Adrenal gland (tissue), 12 donors: ENCODE data around the gene CDH15. TPM values are rescaled to one million over a fixed set of nuclear protein-coding genes. Genes with fewer than 3 reads are reported as not detected.

Experiments
- DNase-seq, 7 donors: peaks; one replicate each; pipeline ENCODE4 v3.0.0-alpha.2; 2019 to 2020
- H3K27ac ChIP-seq, 5 donors: fragments of 200-600 bp; sonication (generic) in 4 of 5; 1 replicate in 3 of 5; 2 replicates in 2 of 5; pipeline versions ENCODE4 v1.5.1 to v1.8.0; 2016 to 2020; ENCODE audit warnings: mild to moderate bottlenecking in 1 of 5
- H3K27me3 ChIP-seq: fragments of 200-600 bp; 2 replicates; pipeline ENCODE4 v1.8.0; 2021
- H3K36me3 ChIP-seq, 2 donors: fragments of 200-600 bp; replicated peaks in 1 of 2; 1 replicate in 1 of 2; 2 replicates in 1 of 2; pipeline versions ENCODE4 v1.5.1 to v1.8.0; 2018 to 2022
- H3K4me1 ChIP-seq, 2 donors: fragments of 200-600 bp; replicated peaks in 1 of 2; 1 replicate in 1 of 2; 2 replicates in 1 of 2; pipeline versions ENCODE4 v1.5.1 to v1.8.0; 2018 to 2021
- H3K4me3 ChIP-seq, 4 donors: fragments of 200-600 bp; sonication (generic) in 3 of 4; one replicate each; pipeline ENCODE4 v1.5.1; 2016 to 2018
- H3K9me3 ChIP-seq, 3 donors: fragments of 200-600 bp; sonication (generic) in 1 of 3; replicated peaks in 1 of 3; 1 replicate in 2 of 3; 2 replicates in 1 of 3; pipeline versions ENCODE4 v1.5.1 to v1.8.0; 2016 to 2021
- CTCF ChIP-seq, 6 experiments: fragments of 450-650 bp in 4 of 6; fragments of 200-600 bp in 2 of 6; sonication (generic) in 1 of 6; IDR thresholded peaks; 1 replicate in 5 of 6; 2 replicates in 1 of 6; pipeline versions ENCODE4 v1.5.1 to v1.8.0; 2016 to 2021; ENCODE audit warnings: antibody characterized with exemption in 6 of 6, mild to moderate bottlenecking in 2 of 6, moderate library complexity in 1 of 6
- POLR2A ChIP-seq, 2 donors: fragments of 450-650 bp; IDR thresholded peaks; one replicate each; pipeline ENCODE4 v1.6.1; 2017; ENCODE audit warnings: antibody characterized with exemption in 2 of 2, mild to moderate bottlenecking in 2 of 2, moderate library complexity in 1 of 2
- WGBS, 4 donors: extraction: QIAGEN DNeasy Blood & Tissue Kit in 2 of 4; methylation state at CpG; one replicate each; pipeline versions ENCODE4 v1.1.5 to v1.1.7; 2013 to 2017; 5-methylcytosine and 5-hydroxymethylcytosine counted together
- intact Hi-C, 2 donors: fragments of 100-400 bp; cut with DNase I; formaldehyde crosslinking; loops; one replicate each; pipeline versions ENCODE4 v1.14.1 to v1.15.0; 2022 to 2023
- polyA plus RNA-seq, 3 donors: library from polyadenylated mRNA; stranded (reverse); fragments of 200-250 nt in 2 of 3; fragments of 350-450 nt in 1 of 3; fragmentation: Illumina TruSeq in 1 of 3; extraction: RNeasy Lipid Tissue Mini Kit (QIAGEN cat#74804) in 1 of 3; gene quantifications; one replicate each; pipeline ENCODE4 v1.2.3, GENCODE V29; 2013 to 2014
- total RNA-seq, 9 donors: library from RNA; depleted of rRNA in 4 of 9; stranded (reverse); fragments of >200 nt in 4 of 9; fragments of 120-200 nt in 1 of 9; fragmentation: NEBNext Ultra II Directional in 1 of 9; extraction: Animal tissue kit (Norgen Biotek cat#: 25700) in 1 of 9; gene quantifications; one replicate each; pipeline versions ENCODE4 v1.1.0 to v1.2.4, GENCODE V29; 2013 to 2023
- donor health status: healthy with polysubstance abuse.
- donor health status: Bipolar disorder and iron deficiency.
- donor health status: DM: yes; HTN: yes; CAD: no.
- donor health status: DM: no; HTN: no; CAD: no.
- donor health status: DM: no; HTN: no; CAD: no.
- donor health status: DM: yes; HTN: yes; CAD: no.

Gene CDH15
- total and polyA plus RNA-seq, 12 donors: 0.05 to 0.32 (median 0.17) TPM; not detected in 1

GRCh38 chr16:89135971-89136765, 35.4 kb upstream of the CDH15 start:
- Histone ChIP-seq H3K36me3 (peaks cover 0 to 43% of the 10 kb centered on the region in 2 donors), H3K4me1 (no peaks in the 10 kb centered on the region), H3K27me3 (no peaks in the 10 kb centered on the region), H3K9me3 (no peaks in the 10 kb centered on the region), H3K4me3 (no peak overlapping the region), H3K27ac (no peak overlapping the region)
- intact Hi-C loops: no loop called here
- DNase-seq: no peak
- 91 to 93% (median 93%) methylated on average over 33 to 35 of the region's 35 CpGs for WGBS, 4 donors
- TF ChIP-seq CTCF (IDR thresholded peaks at IDR 0.05) (no peak), POLR2A (IDR thresholded peaks at IDR 0.05) (no peak)

- no peak for DNase-seq
- Histone ChIP-seq H3K9me3 (no peaks in the 10 kb centered on the region), H3K36me3 (peaks cover 0 to 50% of the 10 kb centered on the region in 2 donors), H3K27ac (no peak overlapping the region), H3K4me3 (no peak overlapping the region), H3K27me3 (no peaks in the 10 kb centered on the region), H3K4me1 (no peaks in the 10 kb centered on the region)
- intact Hi-C loops: no loop called here
- WGBS, 4 donors: 92 to 98% (median 96%) methylated on average over 17 of the region's 17 CpGs
- TF ChIP-seq POLR2A (IDR thresholded peaks at IDR 0.05) (no peak), CTCF (IDR thresholded peaks at IDR 0.05) (no peak)
Measured at GRCh38 chr16:89136931-89137330, 34.6 kb upstream of the CDH15 start.

- 89 to 98% (median 94%) methylated on average over 6 to 24 of the region's 24 CpGs for WGBS, 4 donors
- no peak for DNase-seq
- intact Hi-C loops: no loop called here
- Histone ChIP-seq H3K4me3 (no peak overlapping the region), H3K9me3 (no peaks in the 10 kb centered on the region), H3K36me3 (peaks cover 0 to 51% of the 10 kb centered on the region in 2 donors), H3K27ac (no peak overlapping the region), H3K4me1 (no peaks in the 10 kb centered on the region), H3K27me3 (no peaks in the 10 kb centered on the region)
- TF ChIP-seq CTCF (IDR thresholded peaks at IDR 0.05): no peak
- no peak for TF ChIP-seq POLR2A (IDR thresholded peaks at IDR 0.05)
Measured at GRCh38 chr16:89137666-89138512, 33.7 kb upstream of the CDH15 start.

GRCh38 chr16:89138513-89138795, 33.1 kb upstream of the CDH15 start:
- no peak for TF ChIP-seq POLR2A (IDR thresholded peaks at IDR 0.05)
- TF ChIP-seq CTCF (IDR thresholded peaks at IDR 0.05): no peak
- intact Hi-C loops: no loop called here
- Histone ChIP-seq H3K27me3 (no peaks in the 10 kb centered on the region), H3K4me3 (no peak overlapping the region), H3K36me3 (peaks cover 0 to 45% of the 10 kb centered on the region in 2 donors), H3K9me3 (no peaks in the 10 kb centered on the region), H3K4me1 (no peaks in the 10 kb centered on the region), H3K27ac (no peak overlapping the region)
- WGBS, 4 donors: 87 to 98% (median 96%) methylated on average over 6 to 7 of the region's 7 CpGs; no CpG with 5 or more reads in 1 of the 4 donors
- no peak for DNase-seq
